Hematopoietic multipotent progenitor cell treated with erythropoietin and hydrocortisone succinate and interleukin-3 and kit ligand, for 17 days (in vitro differentiated cells): ENCODE results near the gene GDAP1L1.
"Not testable (repeated sequence)": the region's sequence is repeated elsewhere in the genome, so short reads cannot be mapped to it uniquely, and the experiment has no call there.

Source experiments
- DNase-seq: peaks from one replicate; pipeline ENCODE4 v3.0.0-alpha.2; 2015; ENCODE audit warnings: low spot score

GDAP1L1 gene

GRCh38 chr20:44254073-44254472 is 7.0 kb downstream of the GDAP1L1 start:
- no peak for DNase-seq

- no peak for DNase-seq
These were observed 8.8 kb downstream of the GDAP1L1 start for GRCh38 chr20:44255942-44256341.

- no peak for DNase-seq
These were observed 9.9 kb downstream of the GDAP1L1 start for GRCh38 chr20:44256961-44257360.

GRCh38 chr20:44258226-44258890 is 11.2 kb downstream of the GDAP1L1 start:
- DNase-seq, result no peak

DNA sequence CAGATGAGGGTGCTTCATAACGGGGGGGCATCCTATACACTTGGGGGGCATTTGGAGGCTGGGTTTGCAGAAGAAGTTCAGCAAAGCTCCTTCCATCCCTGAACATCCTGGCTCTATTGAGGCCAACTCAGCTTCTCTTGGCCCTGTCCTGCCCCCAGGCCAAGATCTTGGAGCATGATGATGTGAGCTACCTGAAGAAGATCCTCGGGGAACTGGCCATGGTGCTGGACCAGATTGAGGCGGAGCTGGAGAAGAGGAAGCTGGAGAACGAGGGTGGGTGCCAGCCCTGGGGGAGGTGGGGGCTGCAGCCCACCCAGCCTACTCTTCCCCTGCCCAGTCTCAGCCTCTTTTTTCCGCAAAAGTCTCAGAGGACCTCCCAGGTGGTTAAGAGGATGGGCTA is 17.2 kb downstream of the GDAP1L1 start:
- DNase-seq, result no peak

GRCh38 chr20:44268802-44269201 is 21.7 kb downstream of the GDAP1L1 start:
- no peak for DNase-seq

- DNase-seq, result peak; percentile 33
These were observed 25.0 kb downstream of the GDAP1L1 start for GRCh38 chr20:44271915-44272663.

- no peak for DNase-seq
These were observed 26.4 kb downstream of the GDAP1L1 start for GRCh38 chr20:44273231-44274215.

- DNase-seq, result no peak
These were observed 27.4 kb downstream of the GDAP1L1 start for GRCh38 chr20:44274303-44275017.

- DNase-seq, result no peak
These were observed 32.1 kb downstream of the GDAP1L1 start for GRCh38 chr20:44279228-44279627.

GRCh38 chr20:44280387-44280786 is 33.3 kb downstream of the GDAP1L1 start:
- DNase-seq, result no peak

- DNase-seq, result no peak
These were observed 35.1 kb downstream of the GDAP1L1 start for GRCh38 chr20:44282192-44282591.

DNA sequence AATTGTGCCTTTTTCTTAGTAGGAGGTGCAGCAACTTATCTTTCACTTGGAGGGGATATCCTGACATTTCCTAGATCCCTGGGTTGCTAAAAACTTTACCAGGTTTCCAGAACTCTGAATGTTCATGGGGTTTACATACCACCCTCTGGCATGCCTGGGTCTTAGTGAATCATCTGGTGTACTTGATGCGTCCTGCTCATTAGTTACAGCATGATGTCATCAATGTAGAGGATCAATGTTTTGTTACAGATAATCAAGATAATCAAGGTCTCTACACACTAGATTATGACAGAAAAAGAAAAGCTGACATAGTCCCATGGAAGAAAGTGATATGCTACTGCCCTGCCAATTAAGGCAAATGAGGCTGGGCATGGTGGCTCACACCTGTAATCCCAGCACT is 36.9 kb downstream of the GDAP1L1 start:
- no peak for DNase-seq

- DNase-seq, result no peak
These were observed 40.4 kb downstream of the GDAP1L1 start for GRCh38 chr20:44287272-44288097.

DNA sequence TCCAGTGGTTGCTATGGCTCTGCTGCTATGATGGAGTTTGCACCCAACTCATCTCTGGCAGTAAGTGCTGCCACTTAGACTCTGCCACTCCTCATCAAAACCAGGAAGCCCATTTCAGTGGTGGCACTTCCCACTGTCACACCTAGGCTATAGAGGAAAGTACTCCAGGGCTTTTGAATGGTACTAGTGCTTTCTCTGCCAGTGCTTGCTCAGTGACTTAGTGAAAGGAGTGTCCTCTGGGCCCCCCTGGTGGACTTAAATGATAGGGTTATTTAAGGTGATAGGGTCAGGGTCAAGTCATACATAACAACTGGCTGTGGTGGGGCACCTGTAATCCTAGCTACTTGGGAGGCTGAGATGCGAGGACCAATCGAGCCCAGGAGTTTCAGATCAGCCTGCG is 41.1 kb downstream of the GDAP1L1 start:
- peak; percentile 35 for DNase-seq

- DNase-seq, result no peak
These were observed 44.6 kb downstream of the GDAP1L1 start for GRCh38 chr20:44291754-44292153.

DNA sequence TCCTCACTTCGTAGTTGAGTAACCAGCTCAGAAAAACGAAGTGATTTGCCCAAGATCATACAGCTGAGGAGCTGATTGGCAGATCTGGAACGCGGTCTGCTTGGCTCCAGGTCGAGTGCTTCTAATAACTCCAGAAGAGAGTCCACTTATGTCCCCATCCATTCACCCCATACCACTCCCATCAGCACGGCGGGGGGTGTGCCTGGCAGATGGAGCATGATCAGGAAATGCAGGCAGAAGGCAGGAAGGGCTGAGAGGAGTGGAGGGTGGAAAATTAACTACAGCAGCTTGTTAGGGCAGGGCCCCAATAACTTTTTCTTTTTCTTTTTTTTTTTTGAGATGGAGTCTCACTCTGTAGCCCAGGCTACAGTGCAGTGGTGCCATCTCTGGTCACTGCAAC is 48.9 kb downstream of the GDAP1L1 start:
- DNase-seq, result no peak

- no peak for DNase-seq
These were observed 50.6 kb downstream of the GDAP1L1 start for GRCh38 chr20:44297721-44298120.

- not testable (repeated sequence) for DNase-seq
These were observed 52.0 kb downstream of the GDAP1L1 start for GRCh38 chr20:44299011-44299535.

DNA sequence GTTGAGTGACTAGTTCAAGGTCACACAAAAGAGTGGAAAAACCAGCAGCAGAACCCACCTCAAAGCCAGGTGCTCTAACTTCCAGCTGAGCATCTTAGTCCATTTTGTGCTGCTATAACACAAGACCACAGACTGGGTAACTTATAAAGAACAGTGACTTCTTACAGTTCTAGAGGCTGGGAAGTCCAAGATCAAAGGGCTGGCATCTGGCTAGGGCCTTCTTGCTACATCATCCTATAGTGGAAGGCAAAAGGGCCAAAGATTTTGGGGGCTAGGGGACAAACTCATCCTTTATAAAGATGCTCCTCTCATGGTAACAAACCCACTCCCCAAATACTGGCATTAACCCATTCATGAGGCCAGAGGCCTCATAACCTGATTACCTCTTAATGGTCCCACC is 54.2 kb downstream of the GDAP1L1 start:
- DNase-seq, result no peak
